Adrenal gland (tissue), 5 donors: Measurements from ENCODE around the gene TH.

Experiments
- POLR2A ChIP-seq, 2 donors: fragments of 450-650 bp; IDR thresholded peaks; one replicate each; pipeline ENCODE4 v1.6.1; 2017; ENCODE audit warnings: antibody characterized with exemption in 2 of 2, mild to moderate bottlenecking in 2 of 2, moderate library complexity in 1 of 2
- TF ChIP-seq, protein P1 (sequence below), 6 experiments: fragments of 450-650 bp in 4 of 6; fragments of 200-600 bp in 2 of 6; sonication (generic) in 1 of 6; IDR thresholded peaks; 1 replicate in 5 of 6; 2 replicates in 1 of 6; pipeline versions ENCODE4 v1.5.1 to v1.8.0; 2016 to 2021; ENCODE audit warnings: antibody characterized with exemption in 6 of 6, mild to moderate bottlenecking in 2 of 6, moderate library complexity in 1 of 6
- donor health status: DM: no; HTN: no; CAD: no.

DNA sequence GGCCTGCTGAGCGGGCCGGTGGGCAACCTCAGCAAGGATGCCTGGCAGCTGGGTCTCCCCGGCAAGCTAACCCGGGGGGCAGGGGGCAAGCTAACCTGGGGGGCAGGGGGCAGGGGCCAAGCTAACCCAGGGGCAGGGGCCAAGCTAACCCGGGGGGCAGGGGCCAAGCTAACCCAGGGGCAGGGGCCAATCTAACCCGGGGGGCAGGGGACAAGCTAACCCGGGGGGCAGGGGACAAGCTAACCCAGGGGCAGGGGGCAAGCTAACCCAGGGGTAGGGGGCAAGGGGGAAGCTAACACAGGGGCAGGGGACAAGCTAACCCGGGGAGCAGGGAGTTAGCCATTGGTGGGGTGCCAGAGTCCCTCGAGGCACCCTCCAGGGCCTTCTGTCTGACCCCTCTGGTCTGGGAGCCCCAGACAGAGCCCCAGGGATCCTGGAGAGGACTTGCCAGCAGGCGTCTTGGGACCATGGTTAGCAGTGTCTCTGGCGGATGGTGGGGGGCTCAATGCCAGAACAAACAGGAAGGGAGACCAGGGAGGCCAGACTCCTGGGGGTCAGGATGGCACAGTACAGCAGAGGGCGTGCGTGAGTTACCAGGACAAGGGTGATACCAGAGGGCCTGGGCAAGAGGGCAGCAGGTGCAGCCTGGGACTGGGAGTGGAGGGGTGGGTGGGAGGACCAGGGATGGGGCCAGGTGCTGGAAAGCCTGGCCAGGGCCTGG is 48.5 kb downstream of the TH start:
- TF ChIP-seq, protein P1, sequence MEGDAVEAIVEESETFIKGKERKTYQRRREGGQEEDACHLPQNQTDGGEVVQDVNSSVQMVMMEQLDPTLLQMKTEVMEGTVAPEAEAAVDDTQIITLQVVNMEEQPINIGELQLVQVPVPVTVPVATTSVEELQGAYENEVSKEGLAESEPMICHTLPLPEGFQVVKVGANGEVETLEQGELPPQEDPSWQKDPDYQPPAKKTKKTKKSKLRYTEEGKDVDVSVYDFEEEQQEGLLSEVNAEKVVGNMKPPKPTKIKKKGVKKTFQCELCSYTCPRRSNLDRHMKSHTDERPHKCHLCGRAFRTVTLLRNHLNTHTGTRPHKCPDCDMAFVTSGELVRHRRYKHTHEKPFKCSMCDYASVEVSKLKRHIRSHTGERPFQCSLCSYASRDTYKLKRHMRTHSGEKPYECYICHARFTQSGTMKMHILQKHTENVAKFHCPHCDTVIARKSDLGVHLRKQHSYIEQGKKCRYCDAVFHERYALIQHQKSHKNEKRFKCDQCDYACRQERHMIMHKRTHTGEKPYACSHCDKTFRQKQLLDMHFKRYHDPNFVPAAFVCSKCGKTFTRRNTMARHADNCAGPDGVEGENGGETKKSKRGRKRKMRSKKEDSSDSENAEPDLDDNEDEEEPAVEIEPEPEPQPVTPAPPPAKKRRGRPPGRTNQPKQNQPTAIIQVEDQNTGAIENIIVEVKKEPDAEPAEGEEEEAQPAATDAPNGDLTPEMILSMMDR (IDR thresholded peaks at IDR 0.05): no peak
- no peak for TF ChIP-seq POLR2A (IDR thresholded peaks at IDR 0.05)
